Dendritic cell treated with granulocyte-macrophage colony-stimulating factor and Interleukin-4, amounts not matched to agents 40 ng/mL and 50 ng/mL, for 4 days (primary cell): ENCODE data around the gene TSHZ3.

ENCODE experiments used
- H3K27ac Mint-ChIP-seq: one replicate; pipeline ENCODE4 v1.8.0; 2022; ENCODE audit warnings: mild to moderate bottlenecking, mixed read lengths
- H3K27me3 Mint-ChIP-seq: one replicate; pipeline ENCODE4 v1.8.0; 2022; ENCODE audit warnings: mild to moderate bottlenecking, mixed read lengths
- H3K36me3 Mint-ChIP-seq: one replicate; pipeline ENCODE4 v1.8.0; 2022; ENCODE audit warnings: low read depth, mixed read lengths
- H3K4me1 Mint-ChIP-seq: one replicate; pipeline ENCODE4 v1.8.0; 2022; ENCODE audit warnings: low read depth, mixed read lengths
- H3K4me3 Mint-ChIP-seq: one replicate; pipeline ENCODE4 v1.8.0; 2022; ENCODE audit warnings: mild to moderate bottlenecking, moderate library complexity, mixed read lengths
- H3K9me3 Mint-ChIP-seq: one replicate; pipeline ENCODE4 v1.8.0; 2022; ENCODE audit warnings: mixed read lengths
- intact Hi-C: fragments of 100-400 bp; cut with micrococcal nuclease; formaldehyde crosslinking; loops from one replicate; pipeline ENCODE4 v1.15.0; 2022

TSHZ3 gene

DNA sequence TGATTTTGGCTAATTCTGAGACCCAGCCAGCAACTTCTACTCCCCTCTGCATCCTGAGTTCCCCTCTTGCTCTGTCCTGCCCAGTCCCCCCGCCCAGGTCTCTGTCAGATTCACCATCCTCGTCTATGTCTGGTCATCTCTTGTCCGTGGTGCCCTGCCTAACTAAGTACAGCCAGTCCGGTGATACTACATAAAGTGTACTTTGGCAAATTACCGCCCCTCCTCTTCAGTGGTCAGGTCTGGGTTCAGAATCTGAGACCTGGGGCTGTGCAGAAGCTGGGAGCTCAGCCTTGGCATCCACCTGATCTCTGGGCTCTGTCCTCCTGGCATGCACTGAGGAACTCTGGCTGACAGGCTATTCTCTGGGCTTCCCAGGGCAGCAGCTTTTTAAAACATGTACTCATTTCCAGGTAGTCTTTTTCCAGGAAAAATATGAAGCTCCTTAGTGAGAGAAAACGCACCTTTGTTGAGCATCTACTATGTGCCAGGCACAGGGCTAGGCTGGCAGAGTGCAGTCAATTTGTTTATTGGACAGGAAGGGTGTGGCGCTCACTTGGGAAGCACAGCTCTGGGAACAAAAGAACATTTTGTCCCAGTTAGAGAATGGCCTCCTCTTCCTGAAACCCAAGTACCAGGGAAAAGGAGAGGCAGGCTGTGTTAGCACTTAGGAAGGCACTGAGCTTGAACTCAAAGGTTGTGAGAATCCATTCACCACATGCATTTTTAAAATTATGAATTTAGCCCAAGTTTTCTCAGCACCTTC, 88.9 kb downstream of the TSHZ3 start:
- H3K9me3 Mint-ChIP-seq = no peaks in the 10 kb centered on the region
- H3K36me3 Mint-ChIP-seq = no peaks in the 10 kb centered on the region
- H3K27ac Mint-ChIP-seq = no peak overlapping the region
- no peak overlapping the region for H3K4me3 Mint-ChIP-seq
- peaks cover 19% of the 10 kb centered on the region for H3K27me3 Mint-ChIP-seq
- peaks cover 31% of the 10 kb centered on the region for H3K4me1 Mint-ChIP-seq
- intact Hi-C loops = loop anchor here (5.0 kb wide), 1 partner anchor 97 kb away; no protein-coding TSS in a partner anchor

DNA sequence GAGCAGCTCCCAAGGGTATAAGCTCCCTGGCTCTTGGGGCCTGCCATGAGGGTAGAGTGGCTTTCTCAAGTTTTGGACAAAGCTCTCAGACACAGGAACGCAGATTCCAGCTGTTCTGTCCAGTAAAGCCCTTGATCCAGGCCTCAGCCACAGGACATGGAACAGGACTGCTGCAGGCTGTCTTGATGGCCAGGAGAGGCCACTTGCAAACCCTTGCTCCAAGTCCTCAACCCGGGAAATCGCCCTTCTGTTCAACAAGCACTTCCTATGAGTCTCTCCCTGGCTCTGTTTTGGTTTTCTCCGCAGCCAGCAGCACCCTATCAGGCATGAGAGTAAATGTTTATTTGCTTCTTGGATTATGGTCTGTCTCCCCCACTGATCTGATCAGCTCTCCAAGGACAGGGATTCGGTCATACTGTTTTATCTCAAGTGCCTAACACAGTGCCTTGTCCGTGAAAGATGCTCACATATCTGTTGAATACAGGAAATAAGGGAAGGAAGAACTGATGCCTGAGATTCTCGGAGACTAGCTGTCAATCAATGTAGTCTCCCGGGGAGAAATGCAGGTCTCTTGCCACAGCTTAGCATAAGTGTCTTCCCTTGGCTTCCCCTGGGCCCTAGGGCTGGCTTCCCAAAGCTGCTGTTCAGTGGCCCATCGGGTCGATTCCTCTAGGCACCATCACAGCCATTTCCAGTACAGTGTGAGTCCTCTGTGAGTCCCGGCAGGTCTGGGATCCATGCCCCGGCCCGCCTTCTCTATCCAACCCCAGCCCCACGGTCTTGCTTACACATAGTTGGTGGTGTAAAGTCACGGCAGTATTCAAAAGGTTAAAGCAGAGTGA, 90.8 kb downstream of the TSHZ3 start:
- H3K9me3 Mint-ChIP-seq = no peaks in the 10 kb centered on the region
- intact Hi-C loops = no loop called here
- no peak overlapping the region for H3K27ac Mint-ChIP-seq

DNA sequence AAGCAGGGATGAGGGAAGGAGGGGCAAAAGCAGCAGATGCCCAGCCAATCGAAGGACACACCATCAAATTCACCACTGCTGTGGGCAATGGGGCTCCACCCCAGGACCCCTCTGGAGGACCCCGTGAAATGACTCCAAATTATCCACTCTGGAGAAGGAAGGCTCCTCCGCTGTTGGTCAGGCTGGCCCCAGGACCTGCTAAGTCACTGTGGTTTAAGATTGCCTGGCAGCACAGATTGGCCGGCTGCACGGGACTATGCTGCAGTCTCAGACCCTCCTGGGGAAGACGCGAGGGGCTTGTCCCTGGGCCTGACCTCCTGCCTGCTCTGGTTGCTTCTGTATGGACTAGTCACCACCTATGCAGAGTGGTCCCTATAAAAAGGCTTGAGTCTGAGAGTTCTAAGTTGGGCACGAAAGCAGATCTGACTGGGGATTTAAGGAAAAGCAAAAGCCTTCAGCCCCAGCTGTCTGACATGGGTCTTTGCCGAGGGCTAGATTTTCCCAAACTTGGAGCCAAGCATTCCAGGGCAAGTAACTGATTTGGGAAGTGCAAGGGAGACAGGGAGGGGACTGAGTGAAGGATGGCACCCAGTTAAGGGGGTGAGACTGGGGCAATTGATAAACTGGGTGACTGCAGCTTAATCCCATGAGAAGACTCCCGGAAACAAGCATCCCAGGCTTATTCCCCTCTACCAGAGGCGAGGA, 91.7 kb downstream of the TSHZ3 start:
- Mint-ChIP-seq H3K9me3 (no peaks in the 10 kb centered on the region), H3K27ac (no peak overlapping the region), H3K27me3 (peaks cover 13% of the 10 kb centered on the region), H3K4me3 (no peak overlapping the region), H3K4me1 (peaks cover 39% of the 10 kb centered on the region), H3K36me3 (no peaks in the 10 kb centered on the region)
- intact Hi-C loops = no loop called here

More for the DNA sequence above, 90.8 kb downstream of the TSHZ3 start:
- no peaks in the 10 kb centered on the region for H3K36me3 Mint-ChIP-seq
- peaks cover 19% of the 10 kb centered on the region for H3K27me3 Mint-ChIP-seq
- H3K4me3 Mint-ChIP-seq = no peak overlapping the region
- H3K4me1 Mint-ChIP-seq = peaks cover 39% of the 10 kb centered on the region

DNA sequence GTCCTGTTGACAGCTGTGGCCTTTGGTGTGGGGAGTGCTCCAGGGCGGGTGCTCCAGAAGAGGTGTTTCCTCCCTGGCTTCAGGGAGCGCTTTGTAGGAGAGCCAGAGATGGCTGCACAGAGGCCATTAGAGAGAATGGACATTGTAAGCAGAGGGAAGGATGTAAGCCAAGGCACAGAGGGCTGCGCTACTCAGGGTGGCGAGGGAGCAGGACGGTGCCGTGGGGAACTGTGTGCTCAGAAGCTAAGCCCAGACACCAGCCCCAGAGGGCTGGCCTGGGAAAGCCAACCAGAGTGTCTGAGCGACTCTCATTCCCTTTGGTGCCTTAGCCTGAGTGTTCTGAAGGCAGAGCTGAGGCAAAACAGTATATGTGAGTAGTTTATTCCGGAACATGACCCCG, 92.2 kb downstream of the TSHZ3 start:
- Mint-ChIP-seq H3K4me1 (peaks cover 44% of the 10 kb centered on the region), H3K27me3 (peaks cover 10% of the 10 kb centered on the region), H3K9me3 (no peaks in the 10 kb centered on the region), H3K27ac (peak overlapping the region; percentile 10), H3K4me3 (no peak overlapping the region), H3K36me3 (no peaks in the 10 kb centered on the region)
- intact Hi-C loops = no loop called here

DNA sequence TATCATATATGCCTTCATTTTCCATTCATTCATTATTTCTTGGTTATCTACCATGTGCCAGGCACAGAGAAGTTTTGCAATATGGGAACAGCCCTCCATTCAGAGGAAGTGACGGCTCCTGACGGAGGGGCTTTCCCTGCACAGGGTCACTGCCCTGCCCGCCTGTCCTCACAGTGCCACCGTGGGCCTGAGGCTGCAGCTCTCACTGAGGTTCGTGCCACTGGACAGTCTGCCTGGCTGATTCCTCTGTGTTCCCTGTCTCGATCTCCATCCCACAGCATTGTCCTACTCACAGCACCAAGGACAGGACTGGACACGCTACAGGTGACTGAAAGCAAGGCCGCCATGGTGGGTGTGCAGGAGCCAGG, 92.7 kb downstream of the TSHZ3 start:
- Mint-ChIP-seq H3K36me3 (no peaks in the 10 kb centered on the region), H3K9me3 (no peaks in the 10 kb centered on the region), H3K27me3 (peaks cover 10% of the 10 kb centered on the region), H3K4me3 (no peak overlapping the region), H3K27ac (peak overlapping the region; percentile 10), H3K4me1 (peaks cover 40% of the 10 kb centered on the region)
- intact Hi-C loops = no loop called here

DNA sequence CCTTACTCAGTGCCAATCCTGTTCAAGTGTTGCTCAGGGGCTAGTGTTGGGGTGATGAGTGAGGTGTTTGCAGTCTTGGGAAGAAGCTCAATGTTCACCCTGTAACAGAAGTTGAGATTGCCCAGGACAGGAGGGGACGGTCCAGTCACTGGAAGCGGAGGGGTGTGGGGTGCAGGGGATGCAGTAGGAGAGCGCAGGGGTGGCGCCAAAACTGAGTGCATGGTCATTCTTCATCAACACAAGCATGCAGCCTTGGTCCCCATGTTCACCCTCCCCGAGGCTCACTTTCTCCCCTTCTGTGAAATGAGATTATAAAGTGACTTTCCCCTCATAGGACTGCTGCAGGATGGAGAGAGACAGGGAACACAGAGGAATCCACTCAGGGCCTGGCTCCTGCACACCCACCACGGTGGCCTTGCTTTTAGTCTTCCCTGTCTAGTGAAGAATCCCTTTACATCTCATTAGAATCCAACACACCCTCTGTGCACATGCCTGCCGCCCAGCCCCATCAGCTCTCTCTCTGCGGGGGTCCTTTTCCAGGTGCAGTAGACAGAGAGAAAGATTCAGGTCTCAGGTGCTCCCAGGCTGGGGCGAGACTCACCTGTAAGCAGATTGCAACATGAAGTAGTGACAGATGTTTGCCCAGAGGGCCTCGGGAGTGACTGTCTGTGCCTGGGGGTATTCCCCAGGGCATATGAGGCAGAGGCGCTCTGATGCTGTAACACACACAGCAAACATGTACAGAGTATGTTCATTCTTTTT, 93.2 kb downstream of the TSHZ3 start:
- intact Hi-C loops = no loop called here
- H3K27ac Mint-ChIP-seq = no peak overlapping the region
- peaks cover 35% of the 10 kb centered on the region for H3K4me1 Mint-ChIP-seq

DNA sequence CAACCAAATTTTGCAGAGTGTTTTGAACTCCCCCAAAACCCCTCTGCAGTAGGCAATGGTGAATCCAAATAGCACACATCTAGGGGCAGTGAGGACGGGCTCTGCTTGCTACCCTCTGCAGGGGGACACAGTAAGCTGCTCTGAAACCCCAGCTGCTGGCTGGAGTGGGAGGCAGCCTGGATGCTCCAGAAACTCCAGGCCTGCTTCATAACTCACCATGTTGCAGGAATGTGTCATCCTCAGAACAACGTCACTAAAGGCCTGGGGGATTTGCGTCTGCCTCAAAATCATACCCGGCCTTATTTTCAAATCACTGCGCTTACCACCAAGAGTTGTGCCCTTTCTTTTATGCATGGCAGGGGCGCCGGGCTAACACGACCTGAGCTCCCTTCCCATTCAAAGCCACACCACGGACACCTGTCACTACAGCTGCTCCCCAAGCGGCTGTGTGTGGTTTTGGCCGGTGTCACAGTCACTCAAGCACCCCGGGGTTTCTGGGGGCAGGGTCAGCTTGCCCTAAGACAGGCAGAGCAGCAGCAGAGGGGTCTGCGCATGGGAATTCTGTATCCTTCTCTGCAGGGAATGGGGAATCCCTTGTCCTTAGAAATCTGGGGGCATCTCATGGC, 93.9 kb downstream of the TSHZ3 start:
- no peak overlapping the region for H3K27ac Mint-ChIP-seq
- H3K4me1 Mint-ChIP-seq = peaks cover 34% of the 10 kb centered on the region
- H3K9me3 Mint-ChIP-seq = no peaks in the 10 kb centered on the region
- no peaks in the 10 kb centered on the region for H3K36me3 Mint-ChIP-seq
- no peak overlapping the region for H3K4me3 Mint-ChIP-seq
- H3K27me3 Mint-ChIP-seq = peaks cover 10% of the 10 kb centered on the region
- intact Hi-C loops = no loop called here

More for the DNA sequence above, 93.2 kb downstream of the TSHZ3 start:
- no peak overlapping the region for H3K4me3 Mint-ChIP-seq
- peaks cover 10% of the 10 kb centered on the region for H3K27me3 Mint-ChIP-seq
- H3K9me3 Mint-ChIP-seq = no peaks in the 10 kb centered on the region
- no peaks in the 10 kb centered on the region for H3K36me3 Mint-ChIP-seq

DNA sequence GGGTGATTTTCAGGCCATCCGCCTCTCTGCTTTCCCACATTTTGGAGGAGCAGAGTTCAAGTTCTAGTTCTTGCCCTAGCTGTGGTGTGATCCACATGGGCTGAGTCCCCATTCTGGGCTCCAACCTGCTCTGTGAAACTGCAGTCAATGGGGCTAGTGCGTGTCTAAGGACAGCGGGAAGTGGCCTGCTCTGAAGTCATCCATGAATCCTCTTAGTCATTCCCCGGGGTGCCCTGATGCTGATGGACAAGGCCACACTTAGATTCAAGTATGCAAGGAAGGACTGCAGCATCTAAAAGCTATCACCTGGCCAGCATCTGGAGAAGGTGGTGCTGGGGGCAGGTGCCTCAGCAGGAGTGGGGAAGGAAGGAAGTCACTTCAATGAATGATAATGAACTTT, 94.6 kb downstream of the TSHZ3 start:
- H3K4me1 Mint-ChIP-seq = peaks cover 34% of the 10 kb centered on the region
- no peak overlapping the region for H3K27ac Mint-ChIP-seq
- no peak overlapping the region for H3K4me3 Mint-ChIP-seq
- H3K9me3 Mint-ChIP-seq = no peaks in the 10 kb centered on the region
- H3K36me3 Mint-ChIP-seq = no peaks in the 10 kb centered on the region
- peaks cover 12% of the 10 kb centered on the region for H3K27me3 Mint-ChIP-seq
- intact Hi-C loops = no loop called here

DNA sequence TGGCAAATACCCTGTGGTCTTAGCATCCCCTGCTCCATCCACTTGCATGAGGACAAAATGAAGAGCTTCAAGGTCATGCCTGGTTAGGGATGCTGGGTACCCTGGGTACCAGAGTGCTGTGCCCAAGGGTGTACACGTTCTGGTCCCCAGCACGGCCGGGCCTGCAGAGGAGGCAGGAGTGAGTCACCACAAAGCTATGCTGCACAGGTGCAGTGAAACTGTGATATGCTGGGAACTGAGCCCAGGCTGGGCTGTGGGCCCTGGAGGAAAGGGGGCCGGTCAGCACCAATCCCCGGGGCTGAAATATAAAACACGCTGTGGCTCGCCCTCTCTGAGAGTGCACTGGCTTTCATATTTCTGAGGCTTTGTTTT, 95.1 kb downstream of the TSHZ3 start:
- peaks cover 9% of the 10 kb centered on the region for H3K27me3 Mint-ChIP-seq
- no peaks in the 10 kb centered on the region for H3K9me3 Mint-ChIP-seq
- no peak overlapping the region for H3K4me3 Mint-ChIP-seq
- no peaks in the 10 kb centered on the region for H3K36me3 Mint-ChIP-seq
- no peak overlapping the region for H3K27ac Mint-ChIP-seq
- intact Hi-C loops = no loop called here
- H3K4me1 Mint-ChIP-seq = peaks cover 34% of the 10 kb centered on the region

DNA sequence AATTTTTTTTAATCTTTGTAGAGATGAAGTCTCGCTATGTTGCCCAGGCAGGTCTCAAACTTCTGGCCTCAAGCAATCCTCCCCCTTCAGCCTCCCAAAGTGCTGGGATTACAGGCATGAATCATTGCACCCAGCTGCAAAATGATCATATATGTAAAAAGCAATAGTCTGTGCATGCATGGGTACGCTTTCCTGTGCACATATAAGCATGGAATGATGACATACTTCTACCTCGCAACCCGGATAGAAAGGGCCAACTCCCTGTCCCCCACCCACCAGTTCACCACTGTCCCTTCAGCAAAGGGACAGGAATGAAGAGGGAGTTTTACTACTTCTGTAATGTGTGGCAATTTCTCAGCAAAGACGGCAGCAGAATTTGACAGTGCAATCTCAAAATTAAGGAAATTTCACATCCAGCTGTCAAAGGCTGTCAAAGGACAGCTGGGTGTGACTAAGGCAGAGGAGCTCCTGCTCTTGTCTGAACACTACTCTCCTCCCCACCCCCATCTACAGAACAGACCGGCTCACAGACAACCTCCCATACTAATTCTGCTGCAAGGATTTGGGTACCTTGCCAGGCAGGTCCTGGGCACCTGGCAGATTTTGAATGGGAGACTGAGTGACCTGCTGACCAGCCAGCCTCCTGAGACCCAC, 95.6 kb downstream of the TSHZ3 start:
- Mint-ChIP-seq H3K9me3 (no peaks in the 10 kb centered on the region), H3K27me3 (peaks cover 12% of the 10 kb centered on the region), H3K27ac (no peak overlapping the region), H3K4me3 (no peak overlapping the region), H3K36me3 (no peaks in the 10 kb centered on the region), H3K4me1 (peaks cover 34% of the 10 kb centered on the region)
- intact Hi-C loops = no loop called here

DNA sequence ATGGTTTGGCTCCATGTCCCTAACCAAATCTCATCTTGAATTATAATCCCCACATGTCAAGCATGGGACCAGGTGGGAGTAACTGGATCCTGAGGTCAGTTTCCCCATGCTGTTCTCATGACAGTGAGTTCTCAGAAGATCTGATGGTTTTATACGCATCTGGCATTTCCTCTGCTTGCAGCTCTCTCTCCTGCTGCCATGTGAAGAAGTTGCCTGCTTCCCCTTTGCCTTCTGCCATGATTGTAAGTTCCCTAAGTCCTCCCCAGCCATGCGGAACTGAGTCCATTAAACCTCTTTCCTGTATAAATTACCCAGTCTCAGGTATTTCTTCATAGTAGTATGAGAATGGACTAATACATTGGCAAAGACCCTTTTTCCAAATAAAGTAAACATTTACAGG, 96.8 kb downstream of the TSHZ3 start:
- no peaks in the 10 kb centered on the region for H3K9me3 Mint-ChIP-seq
- intact Hi-C loops = no loop called here
- H3K4me3 Mint-ChIP-seq = no peak overlapping the region
- no peaks in the 10 kb centered on the region for H3K36me3 Mint-ChIP-seq
- H3K4me1 Mint-ChIP-seq = peaks cover 29% of the 10 kb centered on the region
- peaks cover 16% of the 10 kb centered on the region for H3K27me3 Mint-ChIP-seq
- H3K27ac Mint-ChIP-seq = no peak overlapping the region

DNA sequence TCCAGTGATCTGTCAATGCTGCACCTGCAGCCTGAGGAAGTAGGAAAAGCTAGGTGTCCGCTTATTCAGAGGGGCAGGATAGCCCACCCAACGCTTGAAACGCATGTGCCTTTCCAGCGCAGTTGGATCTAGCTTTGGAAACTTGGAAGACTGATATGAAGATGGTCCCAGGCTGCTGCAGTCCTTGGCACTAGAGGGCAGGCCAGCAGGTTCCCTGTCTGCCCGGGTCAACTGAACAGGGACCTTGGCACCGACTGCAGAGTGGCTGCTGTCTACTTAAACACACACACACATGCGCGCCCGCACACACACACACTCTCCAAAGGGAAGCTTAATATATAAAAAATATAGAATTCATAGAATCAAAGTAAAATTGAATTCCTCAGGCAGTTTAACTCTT, 100.0 kb downstream of the TSHZ3 start:
- intact Hi-C loops = no loop called here
- H3K9me3 Mint-ChIP-seq = no peaks in the 10 kb centered on the region
- H3K27ac Mint-ChIP-seq = no peak overlapping the region
- H3K4me3 Mint-ChIP-seq = no peak overlapping the region
- H3K36me3 Mint-ChIP-seq = no peaks in the 10 kb centered on the region
- peaks cover 15% of the 10 kb centered on the region for H3K4me1 Mint-ChIP-seq
- H3K27me3 Mint-ChIP-seq = peaks cover 11% of the 10 kb centered on the region

DNA sequence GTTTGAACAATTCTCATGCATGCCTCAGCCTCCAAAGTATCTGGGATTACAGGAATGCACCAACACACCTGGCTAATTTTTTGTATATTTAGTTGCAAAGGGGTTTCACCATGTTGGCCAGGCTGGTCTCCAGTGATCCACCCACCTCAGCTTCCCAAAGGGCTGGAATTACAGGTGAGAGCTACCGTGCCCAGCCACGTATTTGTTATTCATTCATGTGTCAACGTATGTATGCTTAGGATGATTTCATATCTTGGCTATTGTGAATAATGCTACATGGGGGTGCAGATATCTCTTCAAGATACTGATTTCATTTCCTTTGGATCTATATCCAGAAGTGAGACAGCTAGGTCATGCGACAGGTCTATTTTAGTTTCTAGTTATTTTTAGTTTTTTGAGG, 113.4 kb downstream of the TSHZ3 start:
- Mint-ChIP-seq H3K27ac (no peak overlapping the region), H3K4me1 (no peaks in the 10 kb centered on the region), H3K27me3 (peaks cover 19% of the 10 kb centered on the region), H3K36me3 (no peaks in the 10 kb centered on the region), H3K4me3 (no peak overlapping the region), H3K9me3 (no peaks in the 10 kb centered on the region)
- intact Hi-C loops = no loop called here
